Gastroesophageal sphincter (tissue), 4 donors: Measurements from ENCODE around the gene NUTM2F. TPM values are rescaled to one million over a fixed set of nuclear protein-coding genes. Genes with fewer than 3 reads are reported as not detected.
A peak's percentile ranks its signal among the peaks of the same experiment; 100 is the strongest.
"Not testable (repeated sequence)": the region's sequence is repeated elsewhere in the genome, so short reads cannot be mapped to it uniquely, and the experiment has no call there.

Source experiments
- ATAC-seq: fragments of 150-250 bp; one replicate; pipeline ENCODE4 v1.9.1; 2016; ENCODE audit warnings: mild to moderate bottlenecking, moderate library complexity
- H3K27ac ChIP-seq, 4 donors: fragments of 200-600 bp; sonication (generic) in 3 of 4; 1 replicate in 3 of 4; 2 replicates in 1 of 4; pipeline ENCODE4 v1.5.1; 2016 to 2019
- H3K27me3 ChIP-seq: fragments of 200-600 bp; sonication (generic); one replicate; pipeline ENCODE4 v1.5.1; 2019
- H3K36me3 ChIP-seq, 2 donors: fragments of 200-600 bp; sonication (generic); one replicate each; pipeline ENCODE4 v1.5.1; 2019; ENCODE audit warnings: control low read depth in 1 of 2
- H3K4me1 ChIP-seq, 3 donors: fragments of 200-600 bp; sonication (generic); 1 replicate in 2 of 3; 2 replicates in 1 of 3; pipeline ENCODE4 v1.5.1; 2016 to 2019; ENCODE audit warnings: control low read depth in 2 of 3
- H3K4me3 ChIP-seq, 2 donors: fragments of 200-600 bp; sonication (generic); one replicate each; pipeline ENCODE4 v1.5.1; 2019; ENCODE audit warnings: mild to moderate bottlenecking in 1 of 2, moderate library complexity in 1 of 2
- H3K9me3 ChIP-seq, 3 donors: fragments of 200-600 bp; sonication (generic); one replicate each; pipeline ENCODE4 v1.5.1; 2017 to 2019; ENCODE audit warnings: control low read depth in 2 of 3
- POLR2A ChIP-seq, 2 donors: fragments of 450-650 bp; IDR thresholded peaks; one replicate each; pipeline ENCODE4 v1.6.1; 2017; ENCODE audit warnings: antibody characterized with exemption in 2 of 2, mild to moderate bottlenecking in 2 of 2, moderate library complexity in 1 of 2
- POLR2AphosphoS5 ChIP-seq: sonication (generic); formaldehyde crosslinking; IDR thresholded peaks from one replicate; pipeline ENCODE4 v1.6.1; 2017; ENCODE audit warnings: antibody characterized with exemption
- WGBS, 2 donors: methylation state at CpG; one replicate each; pipeline ENCODE4 v1.1.5; 2018; ENCODE audit warnings: low coverage in 1 of 2; 5-methylcytosine and 5-hydroxymethylcytosine counted together
- total RNA-seq, 4 donors: library from RNA; depleted of rRNA; stranded (reverse); fragments of >200 nt; gene quantifications; one replicate each; pipeline ENCODE4 v1.1.0, GENCODE V29; 2016

NUTM2F gene
- total RNA-seq = not detected

- H3K4me3 ChIP-seq, H3K4me1 ChIP-seq, H3K27ac ChIP-seq, H3K27me3 ChIP-seq, H3K36me3 ChIP-seq, H3K9me3 ChIP-seq, ATAC-seq: not testable (repeated sequence)
- no CpG with 5 or more reads among the region's 5 CpGs for WGBS, 2 donors
Observed at GRCh38 chr9:94328544-94328943, at the start of gene NUTM2F. TSS of gene NUTM2F (minus strand) at chr9:94328644. CDS start at chr9:94328623, 21 bp downstream.

GRCh38 chr9:94375197-94375596 is 46.8 kb upstream of the NUTM2F start:
- peak; percentile 49 for ATAC-seq

GRCh38 chr9:94374176-94375056 is 46.0 kb upstream of the NUTM2F start:
- WGBS, 2 donors = 0% methylated on average over 5 of the region's 106 CpGs
- TF ChIP-seq POLR2A (IDR thresholded peaks at IDR 0.05) (peak; percentile 73 to 79), POLR2AphosphoS5 (peak; percentile 71)
- H3K27me3 ChIP-seq, H3K4me1 ChIP-seq, H3K36me3 ChIP-seq, H3K9me3 ChIP-seq: not testable (repeated sequence)
- peak overlapping the region; percentile 78 to 86 (median 84) for H3K27ac ChIP-seq
- peak; percentile 100 for ATAC-seq
- peak overlapping the region; percentile 39 to 64 for H3K4me3 ChIP-seq

More at GRCh38 chr9:94375197-94375596, 46.8 kb upstream of the NUTM2F start:
- H3K9me3 ChIP-seq, H3K4me1 ChIP-seq, H3K27me3 ChIP-seq, H3K36me3 ChIP-seq: not testable (repeated sequence)
- WGBS, 2 donors = 0% methylated on average over 2 to 3 of the region's 19 CpGs
- Histone ChIP-seq H3K27ac (peak overlapping the region; percentile 78 to 86 (median 84)), H3K4me3 (peak overlapping the region; percentile 39 to 64)

- Histone ChIP-seq H3K27ac (peak overlapping the region; percentile 49 to 86 (median 84)), H3K4me3 (peak overlapping the region; percentile 39 to 64)
- H3K27me3 ChIP-seq, H3K36me3 ChIP-seq, H3K4me1 ChIP-seq, H3K9me3 ChIP-seq, ATAC-seq: not testable (repeated sequence)
- 0% methylated on average over 1 to 3 of the region's 11 CpGs for WGBS, 2 donors
Observed at GRCh38 chr9:94373779-94374175, 45.3 kb upstream of the NUTM2F start.

- H3K36me3 ChIP-seq, H3K4me1 ChIP-seq, H3K27me3 ChIP-seq, H3K27ac ChIP-seq, H3K4me3 ChIP-seq, ATAC-seq, H3K9me3 ChIP-seq: not testable (repeated sequence)
- 60 to 94% methylated on average over 1 to 3 of the region's 3 CpGs for WGBS, 2 donors
Observed at GRCh38 chr9:94370266-94370665, 41.8 kb upstream of the NUTM2F start.

- H3K4me1 ChIP-seq, H3K27me3 ChIP-seq, H3K4me3 ChIP-seq, ATAC-seq, H3K27ac ChIP-seq, H3K36me3 ChIP-seq, H3K9me3 ChIP-seq: not testable (repeated sequence)
- no CpG with 5 or more reads among the region's 2 CpGs for WGBS, 2 donors
Observed at GRCh38 chr9:94364093-94364614, 35.7 kb upstream of the NUTM2F start.

- H3K27me3 ChIP-seq, H3K4me3 ChIP-seq, ATAC-seq, H3K4me1 ChIP-seq, H3K36me3 ChIP-seq, H3K9me3 ChIP-seq, H3K27ac ChIP-seq: not testable (repeated sequence)
- no CpG with 5 or more reads among the region's 1 CpG for WGBS, 2 donors
Observed at GRCh38 chr9:94357158-94357557, 28.7 kb upstream of the NUTM2F start.

GRCh38 chr9:94351901-94352723 is 23.7 kb upstream of the NUTM2F start:
- H3K36me3 ChIP-seq, H3K27me3 ChIP-seq, H3K9me3 ChIP-seq, H3K27ac ChIP-seq, H3K4me3 ChIP-seq, ATAC-seq, H3K4me1 ChIP-seq: not testable (repeated sequence)
- WGBS, 2 donors = no CpG with 5 or more reads among the region's 4 CpGs

GRCh38 chr9:94348754-94349153 is 20.3 kb upstream of the NUTM2F start:
- ATAC-seq, H3K27ac ChIP-seq, H3K36me3 ChIP-seq, H3K4me3 ChIP-seq, H3K9me3 ChIP-seq, H3K4me1 ChIP-seq, H3K27me3 ChIP-seq: not testable (repeated sequence)
- WGBS, 2 donors = no CpG with 5 or more reads among the region's 3 CpGs

GRCh38 chr9:94347451-94347850 is 19.0 kb upstream of the NUTM2F start:
- not testable (repeated sequence) for ATAC-seq, H3K4me3 ChIP-seq, H3K4me1 ChIP-seq, H3K27ac ChIP-seq, H3K9me3 ChIP-seq, H3K36me3 ChIP-seq, H3K27me3 ChIP-seq
- WGBS, 2 donors = 82 to 84% methylated on average over 2 to 6 of the region's 16 CpGs

GRCh38 chr9:94341703-94342102 is 13.3 kb upstream of the NUTM2F start:
- H3K36me3 ChIP-seq, ATAC-seq, H3K27me3 ChIP-seq, H3K4me3 ChIP-seq, H3K9me3 ChIP-seq, H3K27ac ChIP-seq, H3K4me1 ChIP-seq: not testable (repeated sequence)
- WGBS, 2 donors = 62% methylated on average over 2 of the region's 2 CpGs; no CpG with 5 or more reads in 1 of the 2 donors

GRCh38 chr9:94340750-94341149 is 12.3 kb upstream of the NUTM2F start:
- not testable (repeated sequence) for H3K36me3 ChIP-seq, H3K27me3 ChIP-seq, H3K4me1 ChIP-seq, H3K4me3 ChIP-seq, H3K9me3 ChIP-seq, ATAC-seq, H3K27ac ChIP-seq
- WGBS, 2 donors = 93 to 94% methylated on average over 2 of the region's 6 CpGs

GRCh38 chr9:94339657-94340056 is 11.2 kb upstream of the NUTM2F start:
- H3K27me3 ChIP-seq, H3K36me3 ChIP-seq, H3K9me3 ChIP-seq, ATAC-seq, H3K4me1 ChIP-seq, H3K4me3 ChIP-seq, H3K27ac ChIP-seq: not testable (repeated sequence)
- 86 to 93% methylated on average over 3 to 5 of the region's 6 CpGs for WGBS, 2 donors
